IgD-negative memory B cell (primary cell): Measurements from ENCODE around the gene LMTK3. TPM values are rescaled to one million over a fixed set of nuclear protein-coding genes. Genes with fewer than 3 reads are reported as not detected.
A peak's percentile ranks its signal among the peaks of the same experiment; 100 is the strongest.
"Not testable (repeated sequence)": the region's sequence is repeated elsewhere in the genome, so short reads cannot be mapped to it uniquely, and the experiment has no call there.

Experiments used
- H3K27ac Mint-ChIP-seq, 3 donors: one replicate each; pipeline ENCODE4 v1.8.0; 2020 to 2022; ENCODE audit warnings: mild to moderate bottlenecking in 3 of 3, mixed read lengths in 3 of 3, moderate library complexity in 1 of 3
- H3K27me3 Mint-ChIP-seq: one replicate; pipeline ENCODE4 v1.8.0; 2021; ENCODE audit warnings: mixed read lengths
- H3K36me3 Mint-ChIP-seq: one replicate; pipeline ENCODE4 v1.8.0; 2020; ENCODE audit warnings: mild to moderate bottlenecking, mixed read lengths
- H3K4me1 Mint-ChIP-seq, 3 donors: one replicate each; pipeline ENCODE4 v1.8.0; 2020 to 2022; ENCODE audit warnings: mixed read lengths in 3 of 3, mild to moderate bottlenecking in 1 of 3
- H3K4me3 Mint-ChIP-seq, 4 donors: one replicate each; pipeline ENCODE4 v1.8.0; 2020 to 2022; ENCODE audit warnings: mild to moderate bottlenecking in 4 of 4, mixed read lengths in 4 of 4, moderate library complexity in 3 of 4
- H3K9me3 Mint-ChIP-seq, 3 donors: one replicate each; pipeline ENCODE4 v1.8.0; 2020 to 2021; ENCODE audit warnings: mixed read lengths in 3 of 3, mild to moderate bottlenecking in 1 of 3
- polyA plus RNA-seq: library from polyadenylated mRNA; unstranded; fragments of 300-500 nt; fragmentation: Illumina TruSeq; gene quantifications from one replicate; pipeline ENCODE4 v1.2.3, GENCODE V29; 2021

Gene LMTK3
- polyA plus RNA-seq, 1 donor from 2014 or later, result not detected

DNA sequence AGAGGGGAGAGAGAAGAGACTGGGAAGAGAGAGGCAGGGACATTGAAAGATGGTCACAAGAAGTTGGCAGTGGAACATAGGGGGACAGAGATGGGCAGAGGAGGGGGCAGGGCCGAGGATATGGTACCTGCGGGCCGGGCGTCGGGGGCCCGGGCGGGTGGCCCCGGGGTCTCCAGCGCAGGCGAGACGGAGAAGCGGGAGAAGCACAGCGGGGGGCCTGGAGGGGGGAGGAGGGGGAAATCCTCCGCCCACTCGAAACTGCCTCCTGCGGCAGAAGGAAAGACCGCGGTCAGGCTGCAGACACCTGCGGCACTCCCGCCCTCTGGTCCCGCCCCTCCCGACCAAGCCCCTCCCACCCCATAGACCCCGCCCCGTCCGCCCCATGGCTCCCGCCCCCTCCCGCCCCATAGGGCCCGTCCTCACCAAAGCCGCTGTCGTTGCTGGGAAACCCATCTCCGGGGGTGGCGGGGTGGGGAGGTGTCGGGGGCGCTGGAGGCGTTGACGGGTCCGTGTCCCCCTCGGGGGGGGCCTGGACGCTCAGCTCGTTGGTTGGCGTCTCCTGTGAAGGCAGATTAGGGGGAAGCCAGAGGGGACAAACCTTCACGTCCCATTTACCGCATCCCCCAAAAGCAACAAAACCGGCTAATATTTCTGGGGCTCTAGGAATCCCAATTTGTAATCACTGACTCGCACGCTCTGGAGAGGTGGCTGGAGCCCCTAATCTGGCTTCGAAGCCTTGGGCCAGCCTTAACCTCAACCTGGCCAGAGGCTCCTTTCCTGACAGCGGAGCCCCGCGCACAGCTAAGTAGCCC is 20.4 kb downstream of the LMTK3 start:
- H3K27me3 Mint-ChIP-seq, result peaks cover 28% of the 10 kb centered on the region
- H3K4me1 Mint-ChIP-seq, result peaks cover 8 to 17% (median 11%) of the 10 kb centered on the region in 3 donors
- H3K4me3 Mint-ChIP-seq, result peak overlapping the region in 3 of 4 donors; percentile 56 to 83 (median 67)
- no peaks in the 10 kb centered on the region for H3K9me3 Mint-ChIP-seq
- peaks cover 3% of the 10 kb centered on the region for H3K36me3 Mint-ChIP-seq
- no peak overlapping the region for H3K27ac Mint-ChIP-seq

DNA sequence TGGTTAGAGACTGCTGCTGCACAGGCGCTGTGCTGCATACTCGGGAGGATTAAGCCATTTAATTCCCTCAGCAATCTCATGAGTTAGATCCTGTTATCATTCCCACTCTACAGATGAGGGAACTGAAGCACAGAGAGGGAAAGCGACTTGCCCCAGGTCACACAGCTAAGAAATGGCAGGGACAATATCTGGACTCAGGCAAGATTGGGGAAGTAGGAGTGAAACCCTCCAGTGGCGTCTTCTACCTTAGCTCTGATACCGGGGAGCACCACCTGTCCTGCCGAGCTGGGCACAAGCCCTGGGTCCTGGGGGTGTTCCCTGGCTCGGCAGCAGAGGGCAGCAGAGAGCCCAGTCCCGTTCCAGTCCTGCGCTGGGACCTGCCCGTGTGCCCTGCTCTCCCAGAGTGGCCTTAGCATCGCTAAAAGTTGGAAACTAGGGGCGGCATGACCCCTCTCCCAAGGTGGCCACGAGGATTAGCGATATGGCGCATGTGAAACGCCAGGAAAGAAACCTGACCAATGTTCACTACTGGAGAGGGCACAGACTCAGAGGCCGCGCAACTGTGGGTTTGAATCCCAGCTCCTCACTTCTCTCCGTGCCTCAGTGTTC is 21.9 kb downstream of the LMTK3 start:
- Mint-ChIP-seq H3K9me3 (no peaks in the 10 kb centered on the region), H3K4me1 (peaks cover 8 to 16% (median 10%) of the 10 kb centered on the region in 3 donors), H3K4me3 (peak overlapping the region in 1 of 4 donors; percentile 49), H3K27ac (peak overlapping the region in 2 of 3 donors; percentile 9 to 85), H3K36me3 (peaks cover 3% of the 10 kb centered on the region), H3K27me3 (peaks cover 16% of the 10 kb centered on the region)

DNA sequence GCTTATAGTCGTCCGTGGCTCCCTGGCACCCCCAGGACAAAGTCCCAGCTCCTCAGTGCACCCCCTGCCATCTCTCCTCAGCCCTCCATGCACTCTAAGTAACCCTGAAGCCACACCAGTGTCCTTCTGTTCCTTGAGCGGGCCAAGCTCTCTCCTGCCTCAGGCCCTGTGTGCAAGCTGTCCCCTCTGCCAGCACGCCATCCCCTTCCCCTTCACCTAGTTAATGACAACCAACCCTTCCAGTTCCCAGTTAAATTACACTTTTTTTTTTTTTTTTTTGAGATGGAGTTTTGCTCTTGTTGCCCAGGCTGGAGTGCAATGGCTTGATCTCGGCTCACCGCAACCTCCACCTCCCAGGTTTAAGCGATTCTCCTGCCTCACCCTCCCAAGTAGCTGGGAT is 23.2 kb downstream of the LMTK3 start:
- Mint-ChIP-seq H3K27ac (peak overlapping the region in 1 of 3 donors; percentile 57), H3K27me3 (peaks cover 11% of the 10 kb centered on the region), H3K4me1 (peaks cover 8 to 15% (median 8%) of the 10 kb centered on the region in 3 donors)
- not testable (repeated sequence) for H3K36me3 Mint-ChIP-seq, H3K4me3 Mint-ChIP-seq, H3K9me3 Mint-ChIP-seq

DNA sequence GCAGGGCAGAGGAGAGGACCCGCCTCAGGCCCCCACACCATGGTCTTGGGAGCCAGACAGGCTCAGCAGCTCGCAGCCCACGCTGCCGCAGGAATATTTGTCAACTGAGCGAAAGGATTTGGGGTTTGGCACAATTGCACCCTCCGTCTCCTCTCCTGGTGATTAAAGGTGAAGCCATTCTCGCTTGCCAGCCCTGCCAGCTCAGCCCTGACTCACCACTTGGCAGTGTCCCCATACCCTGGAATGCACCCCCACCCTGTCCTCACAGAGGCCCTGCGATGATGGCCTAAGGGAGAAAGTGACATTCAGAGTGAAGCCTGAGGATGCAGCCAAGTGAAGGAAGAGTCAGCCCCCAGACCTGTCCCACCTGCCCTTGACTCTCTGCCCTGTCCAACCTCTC is 23.7 kb downstream of the LMTK3 start:
- H3K36me3 Mint-ChIP-seq, result peaks cover 3% of the 10 kb centered on the region
- H3K4me1 Mint-ChIP-seq, result peaks cover 8 to 15% (median 8%) of the 10 kb centered on the region in 3 donors
- H3K4me3 Mint-ChIP-seq, result no peak overlapping the region
- peaks cover 11% of the 10 kb centered on the region for H3K27me3 Mint-ChIP-seq
- H3K27ac Mint-ChIP-seq, result no peak overlapping the region
- H3K9me3 Mint-ChIP-seq, result no peaks in the 10 kb centered on the region

- no peak overlapping the region for H3K27ac Mint-ChIP-seq
- H3K36me3 Mint-ChIP-seq, result peaks cover 2% of the 10 kb centered on the region
- H3K9me3 Mint-ChIP-seq, result no peaks in the 10 kb centered on the region
- peaks cover 10% of the 10 kb centered on the region for H3K27me3 Mint-ChIP-seq
- peak overlapping the region in 1 of 4 donors; percentile 48 for H3K4me3 Mint-ChIP-seq
- H3K4me1 Mint-ChIP-seq, result peaks cover 7 to 13% (median 7%) of the 10 kb centered on the region in 3 donors
Measured at GRCh38 chr19:48487544-48487943, 24.1 kb downstream of the LMTK3 start.

- H3K9me3 Mint-ChIP-seq, H3K27me3 Mint-ChIP-seq, H3K4me3 Mint-ChIP-seq, H3K36me3 Mint-ChIP-seq, H3K27ac Mint-ChIP-seq: not testable (repeated sequence)
- H3K4me1 Mint-ChIP-seq, result peaks cover 0 to 13% (median 5%) of the 10 kb centered on the region in 3 donors
Measured at GRCh38 chr19:48486706-48487105, 24.9 kb downstream of the LMTK3 start.

DNA sequence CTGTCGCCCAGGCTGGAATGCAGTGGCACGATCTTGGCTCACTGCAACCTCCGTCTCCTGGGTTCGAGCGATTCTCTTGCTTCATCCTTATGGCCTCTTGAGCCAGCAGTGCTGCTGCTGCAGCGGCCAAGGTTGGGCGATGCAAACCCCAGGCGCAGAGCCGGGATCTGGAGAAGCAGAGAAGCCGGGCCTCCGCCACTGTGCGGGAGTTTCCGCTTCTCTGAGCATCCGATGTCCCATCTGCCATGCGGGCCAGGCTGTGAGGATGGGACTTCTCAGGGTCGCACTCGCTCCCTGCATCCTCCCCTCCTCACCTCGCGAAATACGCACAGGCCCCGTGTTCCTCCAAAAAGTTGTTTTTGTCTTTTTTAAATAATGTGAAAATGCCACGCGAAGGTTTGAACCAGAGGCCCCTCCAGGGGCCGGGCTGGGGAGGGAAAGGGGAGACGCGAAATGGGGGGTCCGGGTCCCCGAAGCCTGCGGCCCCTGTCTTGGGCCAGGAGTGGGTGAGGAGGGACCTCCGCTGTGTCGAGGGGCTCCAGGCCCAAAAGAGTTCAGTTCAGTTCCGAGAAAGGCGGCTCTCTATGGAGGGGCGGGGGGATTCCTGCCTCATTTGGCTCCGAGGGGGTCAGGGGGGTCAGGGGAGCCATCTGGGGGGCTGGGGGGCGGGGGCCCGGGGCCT is 26.6 kb downstream of the LMTK3 start:
- H3K36me3 Mint-ChIP-seq, result no peaks in the 10 kb centered on the region
- H3K4me1 Mint-ChIP-seq, result peaks cover 0 to 9% (median 2%) of the 10 kb centered on the region in 3 donors
- H3K9me3 Mint-ChIP-seq, result no peaks in the 10 kb centered on the region
- no peak overlapping the region for H3K27ac Mint-ChIP-seq
- no peak overlapping the region for H3K4me3 Mint-ChIP-seq
- H3K27me3 Mint-ChIP-seq, result peaks cover 2% of the 10 kb centered on the region

DNA sequence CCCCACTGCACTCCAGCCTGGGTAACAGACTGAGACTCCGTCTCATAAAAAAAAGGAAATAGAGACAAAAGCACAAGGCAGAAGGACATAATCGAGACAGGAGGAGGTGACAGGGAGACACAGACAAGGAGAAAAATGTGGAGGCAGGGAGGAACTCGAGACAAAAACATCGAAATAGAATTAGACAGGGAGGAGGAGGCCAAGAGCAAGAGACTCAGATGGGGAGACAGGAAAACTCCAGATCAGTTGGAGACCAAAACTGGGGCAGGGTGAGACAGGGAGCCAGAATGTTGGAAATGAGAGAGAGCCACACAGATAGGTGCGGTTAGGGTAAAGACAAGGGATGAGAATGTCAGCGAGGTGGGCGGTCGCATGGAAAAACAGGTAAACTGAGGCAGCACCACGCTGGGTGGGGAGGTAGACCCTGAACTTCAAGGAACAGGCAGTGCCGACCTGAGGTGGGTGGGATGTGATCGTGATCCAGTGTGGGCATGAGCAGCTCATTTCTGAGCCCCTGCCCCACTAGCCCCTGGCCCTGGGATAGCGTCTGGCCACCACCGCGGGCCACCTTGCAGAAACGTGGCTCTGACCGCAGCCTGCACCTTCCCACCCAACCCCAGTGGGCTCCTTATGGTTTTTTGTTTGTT is 27.3 kb downstream of the LMTK3 start:
- Mint-ChIP-seq H3K9me3 (no peaks in the 10 kb centered on the region), H3K36me3 (no peaks in the 10 kb centered on the region), H3K27ac (peak overlapping the region in 1 of 3 donors; percentile 50), H3K4me3 (no peak overlapping the region), H3K4me1 (peaks cover 0 to 4% (median 2%) of the 10 kb centered on the region in 3 donors), H3K27me3 (peaks cover 2% of the 10 kb centered on the region)

DNA sequence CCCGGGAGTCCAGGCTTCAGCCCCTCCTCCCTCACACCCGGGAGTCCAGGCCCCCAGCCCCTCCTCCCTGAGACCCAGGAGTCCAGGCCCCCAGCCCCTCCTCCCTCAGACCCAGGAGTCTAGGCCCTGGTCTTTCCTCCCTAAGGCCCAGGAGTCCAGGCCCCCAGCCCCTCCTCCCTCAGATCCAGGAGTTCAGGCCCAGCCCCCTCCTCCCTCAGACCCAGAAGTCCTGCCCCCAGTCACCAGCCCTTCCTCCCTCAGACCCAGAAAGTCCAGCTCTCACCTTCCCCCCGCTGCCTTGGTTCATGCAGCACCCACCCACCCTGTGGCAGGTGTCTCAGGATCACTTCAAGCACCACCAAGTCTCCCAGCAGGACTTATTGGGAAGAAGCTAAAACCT is 28.3 kb downstream of the LMTK3 start:
- Mint-ChIP-seq H3K4me1 (peaks cover 0 to 4% (median 2%) of the 10 kb centered on the region in 3 donors), H3K36me3 (no peaks in the 10 kb centered on the region), H3K4me3 (no peak overlapping the region), H3K9me3 (no peaks in the 10 kb centered on the region), H3K27ac (peak overlapping the region in 1 of 3 donors; percentile 50), H3K27me3 (peaks cover 2% of the 10 kb centered on the region)

DNA sequence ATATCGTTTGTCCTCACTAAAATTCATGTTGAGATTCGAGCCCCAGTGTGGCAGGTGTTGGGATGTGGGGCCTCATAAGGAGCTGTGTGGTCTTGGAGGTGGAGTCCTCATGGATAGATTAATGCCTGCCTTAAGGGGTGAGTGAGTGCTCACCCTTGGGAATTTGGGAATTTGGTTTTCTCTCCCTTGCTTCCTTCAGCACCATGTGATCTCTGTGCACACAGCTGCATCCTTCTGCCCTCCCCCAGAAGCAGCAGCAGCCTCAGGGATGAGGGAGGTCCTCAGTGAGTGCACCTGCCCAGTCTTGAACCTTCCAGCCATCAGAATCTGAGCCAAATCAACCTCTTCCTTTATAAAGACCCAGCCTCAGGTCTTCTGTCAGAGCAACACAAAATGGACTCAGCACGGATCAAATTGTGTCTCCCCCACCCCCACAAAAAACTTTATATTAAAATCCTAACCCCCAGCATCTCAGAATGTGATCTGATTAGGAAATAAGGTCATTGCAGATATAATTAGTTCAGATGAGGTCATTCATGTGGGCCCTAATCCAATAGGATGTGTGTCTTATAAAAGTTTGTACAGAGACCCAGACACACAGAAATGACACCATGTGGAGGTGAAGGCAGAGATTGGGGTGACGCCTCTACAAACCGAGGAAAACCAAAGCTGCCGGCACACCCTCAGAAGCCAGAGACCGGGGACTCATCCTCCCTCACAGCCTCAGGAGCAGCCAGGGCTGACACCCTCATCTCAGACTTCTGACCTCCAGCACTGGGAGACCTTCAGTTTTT is 29.6 kb downstream of the LMTK3 start:
- H3K36me3 Mint-ChIP-seq, result no peaks in the 10 kb centered on the region
- H3K27ac Mint-ChIP-seq, result no peak overlapping the region
- H3K27me3 Mint-ChIP-seq, result peaks cover 2% of the 10 kb centered on the region

DNA sequence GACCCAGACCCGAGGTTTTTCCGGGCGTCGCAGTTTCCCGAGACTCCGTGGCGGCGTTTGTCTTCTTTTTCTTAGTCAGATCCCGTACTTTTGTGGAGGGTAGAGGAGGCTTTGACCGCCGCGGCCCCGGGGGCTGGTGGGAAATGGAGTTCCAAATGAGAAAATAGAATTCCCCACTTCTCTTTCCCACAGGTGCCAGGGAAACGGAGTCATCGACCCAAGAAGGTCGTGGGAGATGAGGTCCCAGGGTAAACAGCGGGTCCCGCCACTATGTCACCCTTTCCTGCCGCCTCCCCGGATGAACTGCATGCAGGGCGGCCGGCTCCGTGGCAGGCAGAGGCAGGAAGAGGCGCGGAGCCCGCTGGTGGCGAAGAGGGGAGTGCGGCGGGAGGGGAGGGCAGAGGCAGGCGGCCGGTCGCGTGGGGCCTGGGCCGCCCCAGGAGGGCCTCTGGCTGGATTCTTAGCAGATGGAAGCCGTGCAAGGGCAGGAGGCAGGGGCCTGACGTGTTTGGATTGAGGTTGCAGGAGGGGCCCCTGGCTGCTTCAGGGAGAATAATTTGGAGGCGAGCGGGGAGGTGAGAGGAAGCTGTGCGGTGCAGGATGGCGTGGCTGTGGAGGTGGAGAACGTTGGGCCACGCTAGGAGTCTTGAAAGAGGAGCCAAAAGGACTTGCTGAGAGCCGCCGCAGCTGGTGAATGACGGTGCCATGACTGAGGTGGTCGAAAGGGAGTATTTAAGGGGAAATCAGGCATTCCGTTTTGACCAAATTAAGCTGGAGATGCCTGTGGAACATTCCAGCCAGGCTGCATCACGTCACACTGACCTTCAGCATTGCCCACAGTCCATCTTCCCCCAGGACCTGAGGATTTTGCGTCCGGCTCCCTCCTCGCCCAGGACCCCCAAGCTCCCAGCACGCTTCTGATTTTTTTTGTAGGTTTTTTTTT is 30.8 kb downstream of the LMTK3 start:
- Mint-ChIP-seq H3K4me3 (peak overlapping the region; percentile 76 to 93 (median 86)), H3K36me3 (no peaks in the 10 kb centered on the region), H3K27ac (peak overlapping the region in 2 of 3 donors; percentile 16 to 25)

More for the DNA sequence above, 29.6 kb downstream of the LMTK3 start:
- no peaks in the 10 kb centered on the region for H3K9me3 Mint-ChIP-seq
- H3K4me1 Mint-ChIP-seq, result peaks cover 0 to 4% (median 2%) of the 10 kb centered on the region in 3 donors
- peak overlapping the region in 3 of 4 donors; percentile 47 to 73 (median 73) for H3K4me3 Mint-ChIP-seq

DNA sequence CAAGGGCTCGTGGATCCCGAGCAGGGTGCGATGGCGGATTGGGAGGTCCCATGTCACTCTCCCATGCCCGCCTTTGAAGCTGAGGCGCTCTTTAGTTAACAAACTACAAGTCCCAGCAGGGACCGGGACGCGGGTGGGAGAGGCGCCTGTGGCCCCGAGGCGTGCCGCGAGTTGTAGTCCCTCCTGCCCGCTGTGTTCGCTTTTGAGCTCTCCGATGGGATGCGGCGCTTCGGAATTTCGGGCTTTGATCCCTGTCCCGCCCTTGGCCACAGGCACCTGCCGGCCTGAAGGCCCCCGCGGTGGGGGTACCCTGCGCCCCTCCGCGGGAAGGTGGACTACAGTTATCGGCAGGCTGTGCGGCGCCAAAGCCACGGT is 31.5 kb downstream of the LMTK3 start:
- Mint-ChIP-seq H3K27me3 (peaks cover 2% of the 10 kb centered on the region), H3K9me3 (no peaks in the 10 kb centered on the region), H3K36me3 (no peaks in the 10 kb centered on the region), H3K27ac (peak overlapping the region in 2 of 3 donors; percentile 16 to 25), H3K4me3 (peak overlapping the region; percentile 76 to 93 (median 86)), H3K4me1 (peaks cover 2 to 4% (median 4%) of the 10 kb centered on the region in 3 donors)

More for the DNA sequence above, 30.8 kb downstream of the LMTK3 start:
- H3K9me3 Mint-ChIP-seq, result no peaks in the 10 kb centered on the region
- H3K27me3 Mint-ChIP-seq, result peaks cover 2% of the 10 kb centered on the region
- H3K4me1 Mint-ChIP-seq, result peaks cover 2 to 4% (median 3%) of the 10 kb centered on the region in 3 donors

DNA sequence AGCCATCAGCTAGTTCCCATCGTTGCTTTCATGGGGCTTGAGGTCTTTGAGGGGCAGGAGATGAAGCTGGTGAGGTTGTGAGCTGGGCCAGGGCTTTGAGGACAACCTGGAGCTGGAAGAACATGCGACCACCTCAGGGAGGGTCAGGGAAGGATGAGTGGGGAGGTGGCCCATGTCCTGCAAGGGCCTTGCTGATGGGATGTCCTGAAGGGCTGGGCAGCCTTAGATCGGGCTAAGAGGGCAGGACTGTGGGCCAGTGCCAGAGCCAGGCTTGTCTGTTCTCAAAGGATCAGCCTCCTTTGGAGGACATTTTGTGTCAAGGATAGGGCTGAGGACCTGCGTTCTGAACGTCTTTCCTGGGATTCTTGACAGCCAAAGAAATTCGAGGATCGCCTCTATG is 31.9 kb downstream of the LMTK3 start:
- no peaks in the 10 kb centered on the region for H3K9me3 Mint-ChIP-seq
- no peak overlapping the region for H3K27ac Mint-ChIP-seq
- H3K27me3 Mint-ChIP-seq, result peaks cover 2% of the 10 kb centered on the region
- peak overlapping the region; percentile 76 to 93 (median 86) for H3K4me3 Mint-ChIP-seq
- H3K36me3 Mint-ChIP-seq, result no peaks in the 10 kb centered on the region
- peaks cover 2 to 4% (median 4%) of the 10 kb centered on the region in 3 donors for H3K4me1 Mint-ChIP-seq
